ENCODE measurements around the gene GPC3.

Gene GPC3

DNA sequence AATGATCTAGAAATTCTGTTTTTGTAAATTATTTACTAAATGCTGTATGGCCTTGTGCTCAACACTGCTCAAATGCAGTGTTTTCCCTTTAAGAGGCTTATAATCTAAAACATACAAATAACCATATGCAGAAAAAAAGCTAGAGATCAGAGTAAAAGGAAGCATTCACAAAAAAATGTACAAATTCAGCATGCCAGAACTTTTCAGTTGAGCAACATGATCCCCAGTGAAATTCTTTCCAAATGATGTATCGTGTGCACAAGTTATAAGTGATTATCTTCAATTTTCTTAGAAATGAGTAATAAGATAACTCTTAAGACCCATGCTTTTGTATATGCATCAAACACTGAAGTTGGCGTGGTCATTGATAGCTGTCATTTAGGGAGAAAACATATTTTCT is 5.0 kb downstream of the GPC3 start:
- no peak for DNase-seq (ENCODE audit: extremely low read depth, low read depth)
- TF ChIP-seq, protein P1, sequence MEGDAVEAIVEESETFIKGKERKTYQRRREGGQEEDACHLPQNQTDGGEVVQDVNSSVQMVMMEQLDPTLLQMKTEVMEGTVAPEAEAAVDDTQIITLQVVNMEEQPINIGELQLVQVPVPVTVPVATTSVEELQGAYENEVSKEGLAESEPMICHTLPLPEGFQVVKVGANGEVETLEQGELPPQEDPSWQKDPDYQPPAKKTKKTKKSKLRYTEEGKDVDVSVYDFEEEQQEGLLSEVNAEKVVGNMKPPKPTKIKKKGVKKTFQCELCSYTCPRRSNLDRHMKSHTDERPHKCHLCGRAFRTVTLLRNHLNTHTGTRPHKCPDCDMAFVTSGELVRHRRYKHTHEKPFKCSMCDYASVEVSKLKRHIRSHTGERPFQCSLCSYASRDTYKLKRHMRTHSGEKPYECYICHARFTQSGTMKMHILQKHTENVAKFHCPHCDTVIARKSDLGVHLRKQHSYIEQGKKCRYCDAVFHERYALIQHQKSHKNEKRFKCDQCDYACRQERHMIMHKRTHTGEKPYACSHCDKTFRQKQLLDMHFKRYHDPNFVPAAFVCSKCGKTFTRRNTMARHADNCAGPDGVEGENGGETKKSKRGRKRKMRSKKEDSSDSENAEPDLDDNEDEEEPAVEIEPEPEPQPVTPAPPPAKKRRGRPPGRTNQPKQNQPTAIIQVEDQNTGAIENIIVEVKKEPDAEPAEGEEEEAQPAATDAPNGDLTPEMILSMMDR (IDR thresholded peaks at IDR 0.05; ENCODE audit: low read depth, low read length), result no peak

DNA sequence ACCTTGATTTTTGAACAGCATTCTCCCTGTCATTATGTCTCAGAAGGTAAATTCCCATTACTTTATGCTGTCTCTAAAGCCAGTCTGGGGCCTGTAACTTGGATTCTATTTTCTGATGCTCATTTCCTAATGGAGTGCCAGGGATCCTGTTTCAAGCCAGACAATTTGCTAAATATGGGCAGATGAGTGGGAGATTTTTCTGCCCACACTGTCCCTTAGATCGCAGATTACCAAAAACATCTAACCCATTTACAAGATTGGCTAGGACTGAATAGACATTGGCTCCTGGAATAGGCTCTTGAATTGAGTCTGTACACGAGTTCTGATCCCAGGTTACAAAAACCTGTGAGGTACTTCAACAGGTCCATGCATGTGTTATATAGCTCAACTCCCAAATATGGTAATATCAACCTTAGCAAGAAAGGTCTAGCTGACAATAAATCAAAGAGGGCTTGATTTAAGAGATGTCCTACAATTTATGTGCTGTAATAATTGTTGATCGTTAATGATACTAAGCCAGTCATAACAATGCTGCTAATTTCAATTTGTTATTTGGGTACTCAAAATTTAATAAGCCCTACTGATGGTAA is 5.7 kb downstream of the GPC3 start:
- no peak for DNase-seq (ENCODE audit: extremely low read depth, low read depth)
- TF ChIP-seq, protein P1 (IDR thresholded peaks at IDR 0.05; ENCODE audit: low read depth, low read length), result no peak

DNA sequence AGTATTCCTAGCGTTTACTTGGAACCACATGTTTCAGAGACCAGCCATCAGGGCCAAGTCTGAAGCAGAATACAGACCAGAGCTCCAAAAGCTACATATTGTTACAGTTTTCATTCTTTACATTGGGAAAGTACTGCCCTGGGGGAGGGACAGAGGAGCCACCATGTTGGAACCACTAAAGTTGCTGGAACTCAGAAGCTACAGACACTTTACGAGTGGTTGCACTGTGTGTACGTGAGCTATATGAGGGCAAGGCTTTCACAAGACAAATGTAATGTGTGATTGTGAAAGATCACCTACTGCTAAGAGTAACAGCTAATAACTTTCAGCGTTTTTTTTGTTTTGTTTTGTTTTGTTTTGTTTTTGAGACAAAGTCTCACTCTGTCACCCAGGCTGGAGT is 11.7 kb downstream of the GPC3 start:
- no peak for DNase-seq (ENCODE audit: extremely low read depth, low read depth)
- TF ChIP-seq, protein P1 (IDR thresholded peaks at IDR 0.05; ENCODE audit: low read depth, low read length), result no peak

GRCh38 chrX:133972916-133973315 is 12.5 kb downstream of the GPC3 start:
- DNase-seq (ENCODE audit: extremely low read depth, low read depth), result no peak
- TF ChIP-seq, protein P1 (IDR thresholded peaks at IDR 0.05; ENCODE audit: low read depth, low read length), result no peak

DNA sequence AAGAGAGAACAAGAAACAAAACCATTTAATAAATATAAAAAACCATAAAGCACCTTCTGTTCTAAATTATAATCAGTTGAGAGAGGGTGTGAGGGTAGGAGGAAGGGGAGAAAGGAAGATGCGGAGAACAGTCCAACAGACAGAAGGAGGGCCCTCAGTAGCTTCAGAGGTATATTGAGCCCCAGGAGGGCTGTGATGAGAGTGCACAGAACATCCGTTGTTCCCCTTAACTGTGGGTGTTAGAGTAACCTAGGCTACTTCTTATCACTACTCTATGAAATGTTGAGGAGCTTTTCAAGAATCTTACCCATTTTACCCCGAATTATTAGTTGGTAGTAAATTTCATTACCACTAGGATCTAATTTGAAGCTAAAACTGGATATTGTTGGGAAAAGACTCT is 13.8 kb downstream of the GPC3 start:
- TF ChIP-seq, protein P1 (IDR thresholded peaks at IDR 0.05; ENCODE audit: low read depth, low read length), result no peak
- no peak for DNase-seq (ENCODE audit: extremely low read depth, low read depth)

DNA sequence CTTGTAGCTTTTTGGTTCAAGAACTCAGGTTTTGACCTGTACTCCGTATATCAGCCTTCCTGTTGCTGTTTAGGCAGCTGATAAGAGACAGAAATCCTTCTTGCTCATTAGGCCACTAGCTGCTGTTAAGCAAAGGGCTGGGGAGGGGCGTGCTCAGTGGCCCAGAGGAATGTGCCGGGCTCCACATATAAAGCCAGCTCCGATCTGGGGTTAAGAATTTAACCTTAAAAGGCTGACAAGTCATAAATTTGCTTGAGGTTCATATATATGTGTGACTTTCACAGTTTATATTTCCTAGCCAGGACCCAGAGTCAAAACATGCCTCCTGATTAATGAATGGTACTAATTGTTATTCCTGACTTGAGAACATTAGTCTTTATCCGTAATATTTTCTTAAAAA is 15.3 kb downstream of the GPC3 start:
- no peak for DNase-seq (ENCODE audit: extremely low read depth, low read depth)
- TF ChIP-seq, protein P1 (IDR thresholded peaks at IDR 0.05; ENCODE audit: low read depth, low read length), result no peak

DNA sequence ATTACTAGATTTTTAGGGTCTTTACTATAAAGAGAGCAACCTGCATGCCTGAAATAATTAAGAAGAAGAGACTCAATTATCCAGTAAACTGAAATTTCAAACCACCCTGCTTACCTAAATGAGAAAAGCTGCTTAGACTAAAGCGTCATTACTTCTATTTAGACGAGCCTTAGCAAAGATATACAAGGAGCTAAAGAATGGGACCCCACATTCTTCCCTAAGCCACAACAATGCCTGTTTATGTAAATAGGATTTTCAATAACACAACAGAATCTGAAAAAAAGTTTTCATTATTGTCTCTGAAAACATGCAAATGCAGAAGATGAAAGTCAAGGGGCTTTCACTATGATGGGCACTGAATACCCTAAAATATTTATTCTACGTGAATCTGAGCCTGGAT is 16.2 kb downstream of the GPC3 start:
- TF ChIP-seq, protein P1 (IDR thresholded peaks at IDR 0.05; ENCODE audit: low read depth, low read length), result no peak
- no peak for DNase-seq (ENCODE audit: extremely low read depth, low read depth)

Measured in AG09319 (cell line).